ENCODE measurements around the gene ALX4. TPM values are rescaled to one million over a fixed set of nuclear protein-coding genes. Genes with fewer than 3 reads are reported as not detected.

The ALX4 gene
- total and polyA plus RNA-seq, 9 of the 15 experiments (the other 6 are each of a cell fraction or from before 2014, with no cell fraction given), result 0.07 to 1.2 (median 0.33) TPM

- TF ChIP-seq CGGBP1 (CRISPR knock-in tag; IDR thresholded peaks at IDR 0.05) (no peak), CBX2 (IDR thresholded peaks at IDR 0.05; ENCODE audit: insufficient read depth, low read length, poor library complexity, severe bottlenecking) (no peak), ILF3 (IDR thresholded peaks at IDR 0.05; ENCODE audit: borderline replicate concordance) (no peak), REST (IDR thresholded peaks at IDR 0.05; ENCODE audit: borderline replicate concordance) (peak; percentile 17; the same call in 1 of the 2 replicates), REST (CRISPR knock-in tag; IDR thresholded peaks at IDR 0.05; ENCODE audit: low read depth) (no peak), TRIM24 (IDR thresholded peaks at IDR 0.05) (peak; percentile 85 to 92), SMAD3 (CRISPR knock-in tag; conservative IDR thresholded peaks at IDR 0.05) (peak; percentile 68; the same call in 1 of the 2 replicates), ZNF407 (IDR thresholded peaks at IDR 0.05; ENCODE audit: low read depth) (no peak)
Measured at GRCh38 chr11:44269369-44270351, 40.3 kb downstream of the ALX4 start (continued).
